Hepatocyte (in vitro differentiated cells): ENCODE data around the gene MAP4K5.

Experiments
- EZH2 ChIP-seq: fragments of 200-600 bp; sonication (generic); IDR thresholded peaks from 2 replicates; pipeline ENCODE4 v1.6.1; 2016; ENCODE audit warnings: antibody characterized with exemption, mild to moderate bottlenecking, borderline replicate concordance
- TF ChIP-seq, protein P1 (sequence below): fragments of 200-600 bp; sonication (generic); IDR thresholded peaks from 2 replicates; pipeline ENCODE4 v1.5.1; 2016; ENCODE audit warnings: antibody characterized with exemption, mild to moderate bottlenecking; ENCODE audit not compliant: poor library complexity

GRCh38 chr14:50375760-50376159, 156.6 kb downstream of the MAP4K5 start:
- TF ChIP-seq, protein P1, sequence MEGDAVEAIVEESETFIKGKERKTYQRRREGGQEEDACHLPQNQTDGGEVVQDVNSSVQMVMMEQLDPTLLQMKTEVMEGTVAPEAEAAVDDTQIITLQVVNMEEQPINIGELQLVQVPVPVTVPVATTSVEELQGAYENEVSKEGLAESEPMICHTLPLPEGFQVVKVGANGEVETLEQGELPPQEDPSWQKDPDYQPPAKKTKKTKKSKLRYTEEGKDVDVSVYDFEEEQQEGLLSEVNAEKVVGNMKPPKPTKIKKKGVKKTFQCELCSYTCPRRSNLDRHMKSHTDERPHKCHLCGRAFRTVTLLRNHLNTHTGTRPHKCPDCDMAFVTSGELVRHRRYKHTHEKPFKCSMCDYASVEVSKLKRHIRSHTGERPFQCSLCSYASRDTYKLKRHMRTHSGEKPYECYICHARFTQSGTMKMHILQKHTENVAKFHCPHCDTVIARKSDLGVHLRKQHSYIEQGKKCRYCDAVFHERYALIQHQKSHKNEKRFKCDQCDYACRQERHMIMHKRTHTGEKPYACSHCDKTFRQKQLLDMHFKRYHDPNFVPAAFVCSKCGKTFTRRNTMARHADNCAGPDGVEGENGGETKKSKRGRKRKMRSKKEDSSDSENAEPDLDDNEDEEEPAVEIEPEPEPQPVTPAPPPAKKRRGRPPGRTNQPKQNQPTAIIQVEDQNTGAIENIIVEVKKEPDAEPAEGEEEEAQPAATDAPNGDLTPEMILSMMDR: no peak
- TF ChIP-seq EZH2: no peak
